Measurements from ENCODE around the gene FAM236C.
"Not testable (repeated sequence)": the region's sequence is repeated elsewhere in the genome, so short reads cannot be mapped to it uniquely, and the experiment has no call there.

The FAM236C gene

DNA sequence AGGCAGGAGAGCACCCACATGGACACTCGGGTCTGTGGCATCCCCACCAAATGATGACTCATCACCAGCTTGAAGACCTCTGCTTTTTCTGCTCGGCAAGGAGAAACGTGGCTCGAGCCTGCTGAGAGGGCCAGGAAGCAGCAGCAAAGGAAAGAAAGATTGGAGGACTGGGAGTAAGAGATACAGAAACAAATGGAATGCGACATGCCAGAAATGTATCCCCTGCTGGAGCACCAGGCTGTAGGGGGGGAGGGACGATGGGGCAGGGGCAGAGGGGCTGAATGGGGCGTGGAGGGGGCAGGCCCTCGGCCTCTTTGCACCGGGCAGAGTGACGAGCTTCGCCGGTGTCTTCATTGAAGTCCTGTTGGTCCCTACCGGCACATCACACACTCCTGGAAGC is at the start of gene FAM236C:
Gene FAM236C (plus strand): TSS at position 301 of the 400 bp plus-strand sequence. CDS start 100 bp downstream, outside the sequence.
- not testable (repeated sequence) for TF ChIP-seq GATA2, GATA3 (IDR thresholded peaks at IDR 0.05; ENCODE audit: low read depth, low read length)

GRCh38 chrX:72937906-72938305 is 25.5 kb downstream of the FAM236C start, which contains the start of gene FAM236A:
Gene FAM236A (plus strand): TSS chrX:72938206. CDS start chrX:72938263, 57 bp downstream.
- not testable (repeated sequence) for TF ChIP-seq GATA2, GATA3 (IDR thresholded peaks at IDR 0.05; ENCODE audit: low read depth, low read length)

GRCh38 chrX:72943819-72944169 is 31.4 kb downstream of the FAM236C start, which contains the start of gene DMRTC1:
Gene DMRTC1 (minus strand): TSS chrX:72943837. CDS start chrX:72875694, 68,143 bp downstream.
- not testable (repeated sequence) for TF ChIP-seq GATA2, GATA3 (IDR thresholded peaks at IDR 0.05; ENCODE audit: low read depth, low read length)

Data from SH-SY5Y (cell line).